ENCODE measurements around the gene GLG1. TPM values are rescaled to one million over a fixed set of nuclear protein-coding genes. Genes with fewer than 3 reads are reported as not detected.

The GLG1 gene
- total RNA-seq, 2 donors from 2014 or later, result 96.9 to 98.3 TPM

- H3K9me3 ChIP-seq, result no peaks in the 10 kb centered on the region
- H3K27me3 ChIP-seq, result no peaks in the 10 kb centered on the region
- peak; percentile 73 for DNase-seq
- no peak for TF ChIP-seq CTCF (IDR thresholded peaks at IDR 0.05)
- peaks cover 7% of the 10 kb centered on the region for H3K4me1 ChIP-seq
- peak overlapping the region in 1 of 2 donors; percentile 3 for H3K9ac ChIP-seq (ENCODE audit: low read depth in 2 of 2, low read length in 2 of 2)
- no peak overlapping the region for H3K4me3 ChIP-seq
- intact Hi-C loops (cut with DNase I), result no loop called here
- no peaks in the 10 kb centered on the region for H3K36me3 ChIP-seq
- peak overlapping the region; percentile 62 for H3K27ac ChIP-seq
Measured at GRCh38 chr16:74601126-74601871, 5.6 kb downstream of the GLG1 start.

- H3K27me3 ChIP-seq, result no peaks in the 10 kb centered on the region
- intact Hi-C loops (cut with DNase I), result no loop called here
- H3K9ac ChIP-seq (ENCODE audit: low read depth in 2 of 2, low read length in 2 of 2), result no peak overlapping the region
- H3K27ac ChIP-seq, result no peak overlapping the region
- H3K36me3 ChIP-seq, result no peaks in the 10 kb centered on the region
- TF ChIP-seq CTCF (IDR thresholded peaks at IDR 0.05), result no peak
- H3K4me1 ChIP-seq, result no peaks in the 10 kb centered on the region
- H3K4me3 ChIP-seq, result no peak overlapping the region
- no peaks in the 10 kb centered on the region for H3K9me3 ChIP-seq
- DNase-seq, result no peak
Measured at GRCh38 chr16:74596586-74596985, 10.3 kb downstream of the GLG1 start.

GRCh38 chr16:74592847-74593246, 14.1 kb downstream of the GLG1 start:
- no peaks in the 10 kb centered on the region for H3K4me1 ChIP-seq
- DNase-seq, result no peak
- intact Hi-C loops (cut with DNase I), result no loop called here
- no peak overlapping the region for H3K9ac ChIP-seq (ENCODE audit: low read depth in 2 of 2, low read length in 2 of 2)
- H3K9me3 ChIP-seq, result no peaks in the 10 kb centered on the region
- no peak for TF ChIP-seq CTCF (IDR thresholded peaks at IDR 0.05)
- no peaks in the 10 kb centered on the region for H3K27me3 ChIP-seq
- H3K27ac ChIP-seq, result no peak overlapping the region
- H3K4me3 ChIP-seq, result no peak overlapping the region
- no peaks in the 10 kb centered on the region for H3K36me3 ChIP-seq

- Histone ChIP-seq H3K9ac (ENCODE audit: low read depth in 2 of 2, low read length in 2 of 2) (no peak overlapping the region), H3K27me3 (no peaks in the 10 kb centered on the region), H3K9me3 (no peaks in the 10 kb centered on the region), H3K4me3 (no peak overlapping the region), H3K36me3 (no peaks in the 10 kb centered on the region), H3K27ac (no peak overlapping the region), H3K4me1 (no peaks in the 10 kb centered on the region)
- no peak for DNase-seq
- TF ChIP-seq CTCF (IDR thresholded peaks at IDR 0.05), result no peak
- intact Hi-C loops (cut with DNase I), result no loop called here
Measured at GRCh38 chr16:74591876-74592650, 14.9 kb downstream of the GLG1 start.

GRCh38 chr16:74586948-74587347, 20.0 kb downstream of the GLG1 start:
- Histone ChIP-seq H3K4me1 (peaks cover 3% of the 10 kb centered on the region), H3K9ac (ENCODE audit: low read depth in 2 of 2, low read length in 2 of 2) (no peak overlapping the region), H3K36me3 (no peaks in the 10 kb centered on the region), H3K27me3 (no peaks in the 10 kb centered on the region), H3K4me3 (no peak overlapping the region), H3K9me3 (no peaks in the 10 kb centered on the region), H3K27ac (no peak overlapping the region)
- TF ChIP-seq CTCF (IDR thresholded peaks at IDR 0.05), result no peak
- DNase-seq, result no peak
- intact Hi-C loops (cut with DNase I), result no loop called here
